A549 (cell line): ENCODE results near the gene ST6GALNAC1. TPM values are rescaled to one million over a fixed set of nuclear protein-coding genes. Genes with fewer than 3 reads are reported as not detected.
A peak's percentile ranks its signal among the peaks of the same experiment; 100 is the strongest.

ENCODE experiments used
- ATAC-seq, 2 experiments: fragments of 200-7000 bp in 1 of 2; fragments of >200 bp in 1 of 2; cut with Nextera tagmentation in 1 of 2; cut with Tn5 transposase in 1 of 2; 3 replicates each; pipeline versions ENCODE4 v1.8.0 to v1.9.1; 2018 to 2020; ENCODE audit warnings: mild to moderate bottlenecking in 1 of 2, moderate library complexity in 1 of 2
- CTCF ChIA-PET: fragments of 300-600 bp; sonication (Branson Sonifier 250); formaldehyde crosslinking; extraction: SDS; loops from one replicate; lab custom pipeline; 2021; ENCODE audit warnings: antibody characterized with exemption, inconsistent platforms; lab: Yijun Ruan, JAX
- POLR2A ChIA-PET: fragments of 350-600 bp; formaldehyde crosslinking; extraction: SDS; loops from one replicate; lab custom pipeline; 2021; ENCODE audit warnings: antibody characterized with exemption, inconsistent platforms; lab: Yijun Ruan, JAX
- DNase-seq, 2 experiments: peaks; one replicate each; pipeline versions ENCODE4 v3.0.0 to v3.0.0-alpha.2; 2011 to 2016; ENCODE audit warnings: low read depth in 1 of 2, low spot score in 1 of 2
- FAIRE-seq: peaks from 2 replicates; lab custom pipeline; 2011; peaks lifted over from hg19 to GRCh38; lab: Jason Lieb, UNC
- H3K27ac ChIP-seq, 2 experiments: fragments of >200 bp; sonication (Bioruptor Twin); formaldehyde crosslinking; 3 replicates each; pipeline ENCODE4 v1.5.1; 2016 to 2017
- H3K4me1 ChIP-seq: fragments of >200 bp; sonication (Bioruptor Twin); formaldehyde crosslinking; 3 replicates; pipeline ENCODE4 v1.6.1; 2016
- H3K4me2 ChIP-seq: fragments of >200 bp; sonication (Bioruptor Twin); formaldehyde crosslinking; 3 replicates; pipeline ENCODE4 v1.6.1; 2016
- H3K4me3 ChIP-seq: fragments of >200 bp; sonication (Bioruptor Twin); formaldehyde crosslinking; 3 replicates; pipeline ENCODE4 v1.5.1; 2016
- H3K9me3 ChIP-seq: fragments of >200 bp; sonication (Bioruptor Twin); formaldehyde crosslinking; 3 replicates; pipeline ENCODE4 v1.6.1; 2016
- BHLHE40 ChIP-seq: IDR thresholded peaks from 2 replicates; pipeline ENCODE4 v1.6.1; 2012; ENCODE audit warnings: low read depth, low read length, inconsistent platforms
- CHD2 ChIP-seq: fragments of 150-350 bp; IDR thresholded peaks from 2 replicates; pipeline ENCODE4 v1.6.1; 2014; ENCODE audit warnings: low read length; ENCODE audit not compliant: partially characterized antibody
- EHF ChIP-seq: fragments of 250-450 bp; sonication (Bioruptor Pico); IDR thresholded peaks from 2 replicates; pipeline ENCODE4 v1.5.0; 2020; ENCODE audit warnings: mild to moderate bottlenecking
- ESRRA ChIP-seq: fragments of 150-350 bp; IDR thresholded peaks from 2 replicates; pipeline ENCODE4 v1.6.1; 2014; ENCODE audit warnings: mild to moderate bottlenecking, low read length, borderline replicate concordance
- FOSB ChIP-seq: fragments of 250-450 bp; sonication (Bioruptor Pico); IDR thresholded peaks from 2 replicates; pipeline ENCODE4 v1.5.0; 2020; ENCODE audit warnings: mild to moderate bottlenecking, moderate library complexity
- GATA3 ChIP-seq: IDR thresholded peaks from 2 replicates; pipeline ENCODE4 v1.6.1; 2012; ENCODE audit warnings: borderline replicate concordance
- HEYL ChIP-seq: fragments of 250-450 bp; sonication (Bioruptor Pico); IDR thresholded peaks from 2 replicates; pipeline ENCODE4 v1.8.0; 2021; ENCODE audit warnings: mild to moderate bottlenecking, moderate library complexity
- HOXB13 ChIP-seq: fragments of 250-450 bp; sonication (Bioruptor Pico); IDR thresholded peaks from 2 replicates; pipeline ENCODE4 v1.5.0; 2020; ENCODE audit warnings: low read depth, mild to moderate bottlenecking, moderate library complexity
- JUN ChIP-seq, 2 experiments: fragments of >200 bp; sonication (Bioruptor Twin); formaldehyde crosslinking; IDR thresholded peaks; 2 replicates in 1 of 2; 3 replicates in 1 of 2; pipeline ENCODE4 v1.6.1; 2016 to 2017
- JUNB ChIP-seq: fragments of >200 bp; sonication (Bioruptor Twin); formaldehyde crosslinking; IDR thresholded peaks from 2 replicates; pipeline ENCODE4 v1.6.1; 2016
- MAFK ChIP-seq: fragments of 450-650 bp; IDR thresholded peaks from 2 replicates; pipeline ENCODE4 v1.6.1; 2014; ENCODE audit not compliant: partially characterized antibody
- MAZ ChIP-seq: fragments of 150-350 bp; IDR thresholded peaks from 2 replicates; pipeline ENCODE4 v1.6.1; 2014; ENCODE audit warnings: antibody characterized with exemption, low read depth, low read length, borderline replicate concordance
- NFE2L2 ChIP-seq: fragments of 150-350 bp; conservative IDR thresholded peaks from 2 replicates; pipeline ENCODE4 v1.6.1; 2014; ENCODE audit warnings: low read length
- NR3C1 ChIP-seq: fragments of >200 bp; sonication (Bioruptor Twin); formaldehyde crosslinking; IDR thresholded peaks from 3 replicates; pipeline ENCODE4 v1.6.1; 2017
- PHF8 ChIP-seq: fragments of 200-600 bp; sonication (generic); IDR thresholded peaks from 2 replicates; pipeline ENCODE4 v1.6.1; 2016; ENCODE audit warnings: low read depth, mild to moderate bottlenecking, antibody characterized with exemption, moderate library complexity, borderline replicate concordance
- POLR2A ChIP-seq: IDR thresholded peaks from 2 replicates; pipeline ENCODE4 v1.6.1; 2012; ENCODE audit warnings: mild to moderate bottlenecking, low read length
- RAD21 ChIP-seq, 2 experiments: fragments of >200 bp in 1 of 2; sonication (Bioruptor Twin) in 1 of 2; formaldehyde crosslinking in 1 of 2; IDR thresholded peaks in 1 of 2; conservative IDR thresholded peaks in 1 of 2; 2 replicates in 1 of 2; 3 replicates in 1 of 2; pipeline ENCODE4 v1.6.1; 2012 to 2018; ENCODE audit warnings: inconsistent platforms in 1 of 2
- SREBF2 ChIP-seq: fragments of 450-650 bp; IDR thresholded peaks from 2 replicates; pipeline ENCODE4 v1.6.1; 2014; ENCODE audit warnings: mild to moderate bottlenecking, moderate library complexity
- TFCP2L1 ChIP-seq: fragments of 250-450 bp; sonication (Bioruptor Pico); IDR thresholded peaks from 2 replicates; pipeline ENCODE4 v1.5.0; 2021; ENCODE audit warnings: mild to moderate bottlenecking
- ZFP36 ChIP-seq: fragments of 450-650 bp; IDR thresholded peaks from 2 replicates; pipeline ENCODE4 v1.6.1; 2014; ENCODE audit warnings: borderline replicate concordance; ENCODE audit not compliant: partially characterized antibody
- ZSCAN20 ChIP-seq: fragments of 250-450 bp; sonication (Bioruptor Pico); IDR thresholded peaks from 2 replicates; pipeline ENCODE4 v1.8.0; 2022; ENCODE audit warnings: mild to moderate bottlenecking, moderate library complexity
- WGBS: methylation state at CpG from one replicate; pipeline ENCODE4 v1.1.6; 2017; ENCODE audit errors: missing lambda C conversion rate; 5-methylcytosine and 5-hydroxymethylcytosine counted together
- polyA plus RNA-seq, 4 experiments: library from polyadenylated mRNA; depleted of rRNA in 3 of 4; stranded (reverse); fragments of >200 nt; fragmentation: RNase III in 1 of 4; extraction: RNeasy Plus Mini Kit Qiagen cat#74134 plus additional on column Dnase treatment in 1 of 4; gene quantifications; 2 replicates in 3 of 4; 3 replicates in 1 of 4; pipeline ENCODE4 v1.2.3, GENCODE V29; 2011 to 2017
- TF ChIP-seq, protein P1 (sequence below): fragments of 250-450 bp; sonication (Bioruptor Pico); IDR thresholded peaks from 2 replicates; pipeline ENCODE4 v1.5.0; 2020; ENCODE audit warnings: low read depth, mild to moderate bottlenecking, moderate library complexity
- TF ChIP-seq, protein P2 (sequence below): fragments of 450-650 bp; IDR thresholded peaks from 2 replicates; pipeline ENCODE4 v1.6.1; 2014; ENCODE audit warnings: antibody characterized with exemption
- TF ChIP-seq, protein P3 (sequence below): fragments of >200 bp; sonication (Bioruptor Twin); formaldehyde crosslinking; IDR thresholded peaks from 3 replicates; pipeline ENCODE4 v1.6.1; 2016
- TF ChIP-seq, protein P4 (sequence below): IDR thresholded peaks from 2 replicates; pipeline ENCODE4 v1.6.1; 2012; ENCODE audit warnings: low read depth, borderline replicate concordance
- TF ChIP-seq, protein P5 (sequence below): fragments of 250-450 bp; sonication (Bioruptor Pico); IDR thresholded peaks from 2 replicates; pipeline ENCODE4 v1.5.0; 2021; ENCODE audit warnings: mild to moderate bottlenecking, moderate library complexity, borderline replicate concordance

The ST6GALNAC1 gene
- polyA plus RNA-seq, 2 of the 4 experiments (the other 2 are of a cell fraction) = 0.27 to 0.72 TPM

DNA sequence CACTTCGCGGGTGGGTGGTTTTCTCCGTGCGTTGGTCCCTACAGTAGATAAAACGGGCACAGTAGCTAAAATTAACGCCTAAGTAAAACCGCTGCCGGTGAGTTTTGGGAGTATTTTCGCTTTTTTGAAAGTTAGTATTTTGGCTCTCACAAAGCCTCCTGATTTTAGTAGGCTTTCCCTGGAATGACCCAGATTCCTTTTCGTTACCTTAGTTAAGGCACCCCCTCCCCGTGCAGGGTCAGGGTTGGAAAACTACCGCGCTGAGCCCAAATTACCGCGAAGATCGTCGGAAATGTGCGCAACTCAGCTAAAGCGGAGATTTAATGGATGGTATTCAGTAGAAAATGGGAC, 28.3 kb upstream of the ST6GALNAC1 start:
- POLR2A ChIA-PET = interaction anchor here (0.6 to 1.6 kb wide), 16 partner anchors 9 to 407 kb away, joined by 3 to 14 read pairs (median 3); partner anchors contain the start of genes PRPSAP1, ST6GALNAC2 and UBALD2
- no peak for TF ChIP-seq ESRRA
- TF ChIP-seq, protein P1, sequence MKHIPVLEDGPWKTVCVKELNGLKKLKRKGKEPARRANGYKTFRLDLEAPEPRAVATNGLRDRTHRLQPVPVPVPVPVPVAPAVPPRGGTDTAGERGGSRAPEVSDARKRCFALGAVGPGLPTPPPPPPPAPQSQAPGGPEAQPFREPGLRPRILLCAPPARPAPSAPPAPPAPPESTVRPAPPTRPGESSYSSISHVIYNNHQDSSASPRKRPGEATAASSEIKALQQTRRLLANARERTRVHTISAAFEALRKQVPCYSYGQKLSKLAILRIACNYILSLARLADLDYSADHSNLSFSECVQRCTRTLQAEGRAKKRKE = no peak
- TF ChIP-seq EHF (CRISPR knock-in tag) = no peak
- TF ChIP-seq, protein P2, sequence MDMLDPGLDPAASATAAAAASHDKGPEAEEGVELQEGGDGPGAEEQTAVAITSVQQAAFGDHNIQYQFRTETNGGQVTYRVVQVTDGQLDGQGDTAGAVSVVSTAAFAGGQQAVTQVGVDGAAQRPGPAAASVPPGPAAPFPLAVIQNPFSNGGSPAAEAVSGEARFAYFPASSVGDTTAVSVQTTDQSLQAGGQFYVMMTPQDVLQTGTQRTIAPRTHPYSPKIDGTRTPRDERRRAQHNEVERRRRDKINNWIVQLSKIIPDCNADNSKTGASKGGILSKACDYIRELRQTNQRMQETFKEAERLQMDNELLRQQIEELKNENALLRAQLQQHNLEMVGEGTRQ = no peak
- TF ChIP-seq, protein P3, sequence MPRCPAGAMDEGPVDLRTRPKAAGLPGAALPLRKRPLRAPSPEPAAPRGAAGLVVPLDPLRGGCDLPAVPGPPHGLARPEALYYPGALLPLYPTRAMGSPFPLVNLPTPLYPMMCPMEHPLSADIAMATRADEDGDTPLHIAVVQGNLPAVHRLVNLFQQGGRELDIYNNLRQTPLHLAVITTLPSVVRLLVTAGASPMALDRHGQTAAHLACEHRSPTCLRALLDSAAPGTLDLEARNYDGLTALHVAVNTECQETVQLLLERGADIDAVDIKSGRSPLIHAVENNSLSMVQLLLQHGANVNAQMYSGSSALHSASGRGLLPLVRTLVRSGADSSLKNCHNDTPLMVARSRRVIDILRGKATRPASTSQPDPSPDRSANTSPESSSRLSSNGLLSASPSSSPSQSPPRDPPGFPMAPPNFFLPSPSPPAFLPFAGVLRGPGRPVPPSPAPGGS = peak; percentile 91
- no peak for TF ChIP-seq GATA3
- no peak for TF ChIP-seq JUNB
- no peak for TF ChIP-seq ZSCAN20 (CRISPR knock-in tag)
- peak; percentile 12; the same call in 1 of the 2 replicates for TF ChIP-seq POLR2A
- TF ChIP-seq, protein P4, sequence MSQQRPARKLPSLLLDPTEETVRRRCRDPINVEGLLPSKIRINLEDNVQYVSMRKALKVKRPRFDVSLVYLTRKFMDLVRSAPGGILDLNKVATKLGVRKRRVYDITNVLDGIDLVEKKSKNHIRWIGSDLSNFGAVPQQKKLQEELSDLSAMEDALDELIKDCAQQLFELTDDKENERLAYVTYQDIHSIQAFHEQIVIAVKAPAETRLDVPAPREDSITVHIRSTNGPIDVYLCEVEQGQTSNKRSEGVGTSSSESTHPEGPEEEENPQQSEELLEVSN = 0 out of 2 replicates have a peak, but pooled peaks have one; percentile 48
- TF ChIP-seq RAD21 (conservative IDR thresholded peaks at IDR 0.05 in 1 of 2, IDR thresholded peaks at IDR 0.05 in 1 of 2) = 0 out of 5 replicates have a peak, but pooled peaks of 1 of the 2 experiments have one; percentile 9
- TF ChIP-seq FOSB (CRISPR knock-in tag) = no peak
- no peak for TF ChIP-seq MAZ
- no peak for TF ChIP-seq BHLHE40
- no peak for TF ChIP-seq NFE2L2
- no peak for TF ChIP-seq MAFK
- peak; percentile 79 to 82; a peak in 4 of 5 replicates for TF ChIP-seq JUN (IDR thresholded peaks at IDR 0.05)
- no peak for TF ChIP-seq TFCP2L1 (CRISPR knock-in tag)
- peak; percentile 64; the same call in 1 of the 2 replicates for TF ChIP-seq PHF8
- TF ChIP-seq, all 56 proteins: peak for 6
- Histone ChIP-seq H3K4me1 (peaks cover 15% of the 10 kb centered on the region), H3K27ac (peak overlapping the region; percentile 77 to 90), H3K4me2 (peak overlapping the region; percentile 79), H3K4me3 (peak overlapping the region; percentile 54), H3K9me3 (no peaks in the 10 kb centered on the region)
- no peak for DNase-seq
- ATAC-seq = peak; percentile 16 to 28
- WGBS = under 1% methylated on average over 19 of the region's 19 CpGs
- CTCF ChIA-PET = interaction anchor here (1.1 to 14.0 kb wide), 5 partner anchors 11 to 150 kb away, joined by 3 to 123 read pairs (median 11); no protein-coding TSS in a partner anchor
- FAIRE-seq = no peak

DNA sequence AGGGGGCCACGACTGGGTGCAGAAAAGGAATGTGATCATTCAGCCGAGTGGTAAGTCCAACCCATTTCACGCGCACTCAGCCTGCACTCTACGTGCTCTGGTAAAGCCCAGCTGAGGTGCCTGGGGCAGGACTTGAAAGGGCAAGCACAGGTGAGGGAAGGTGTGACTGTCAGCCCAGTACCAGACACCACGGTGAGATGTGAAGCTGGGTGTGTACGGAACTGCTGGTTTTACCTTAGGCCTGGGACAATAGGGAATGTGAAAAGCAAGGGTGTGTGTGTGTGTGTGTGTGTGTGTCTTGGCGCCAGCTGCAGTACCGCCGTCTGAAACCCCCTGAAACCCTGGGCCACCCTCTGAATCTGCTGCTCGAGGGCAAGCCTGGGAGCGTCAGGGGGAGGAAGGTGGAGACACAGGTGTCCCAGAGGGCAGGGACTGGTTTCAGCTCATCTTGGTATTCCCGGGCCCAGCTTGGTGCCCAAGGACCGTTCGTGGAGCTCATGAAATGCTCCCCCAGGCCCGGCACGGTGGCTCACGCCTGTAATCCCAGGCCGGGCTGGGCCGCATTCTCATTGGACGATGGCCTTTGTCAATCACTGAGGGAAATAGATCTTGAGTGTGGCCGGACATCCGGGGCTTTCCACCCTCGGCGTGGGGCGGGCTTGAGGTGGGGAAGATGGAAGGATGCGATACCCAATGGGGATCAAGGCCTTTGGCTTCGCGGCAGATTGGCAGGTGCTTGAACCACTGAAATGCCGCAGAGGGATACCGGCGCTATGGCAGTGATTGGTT, 27.8 kb upstream of the ST6GALNAC1 start:
- peak; percentile 100 for DNase-seq
- POLR2A ChIA-PET = interaction anchor here (0.6 to 1.6 kb wide), 18 partner anchors 8 to 407 kb away, joined by 3 to 14 read pairs (median 3); partner anchors contain the start of genes MXRA7, PRPSAP1, ST6GALNAC2 and UBALD2
- peaks cover 15% of the 10 kb centered on the region for H3K4me1 ChIP-seq
- TF ChIP-seq JUN (IDR thresholded peaks at IDR 0.05) = peak; percentile 30 to 49; a peak in 3 of 5 replicates
- no peak for TF ChIP-seq NR3C1
- 0 out of 2 replicates have a peak, but pooled peaks have one; percentile 45 for TF ChIP-seq MAZ
- TF ChIP-seq HEYL (CRISPR knock-in tag) = no peak
- peak; percentile 66 for TF ChIP-seq POLR2A
- TF ChIP-seq, protein P3 = peak; percentile 44; the same call in 2 of the 3 replicates
- TF ChIP-seq, protein P5, sequence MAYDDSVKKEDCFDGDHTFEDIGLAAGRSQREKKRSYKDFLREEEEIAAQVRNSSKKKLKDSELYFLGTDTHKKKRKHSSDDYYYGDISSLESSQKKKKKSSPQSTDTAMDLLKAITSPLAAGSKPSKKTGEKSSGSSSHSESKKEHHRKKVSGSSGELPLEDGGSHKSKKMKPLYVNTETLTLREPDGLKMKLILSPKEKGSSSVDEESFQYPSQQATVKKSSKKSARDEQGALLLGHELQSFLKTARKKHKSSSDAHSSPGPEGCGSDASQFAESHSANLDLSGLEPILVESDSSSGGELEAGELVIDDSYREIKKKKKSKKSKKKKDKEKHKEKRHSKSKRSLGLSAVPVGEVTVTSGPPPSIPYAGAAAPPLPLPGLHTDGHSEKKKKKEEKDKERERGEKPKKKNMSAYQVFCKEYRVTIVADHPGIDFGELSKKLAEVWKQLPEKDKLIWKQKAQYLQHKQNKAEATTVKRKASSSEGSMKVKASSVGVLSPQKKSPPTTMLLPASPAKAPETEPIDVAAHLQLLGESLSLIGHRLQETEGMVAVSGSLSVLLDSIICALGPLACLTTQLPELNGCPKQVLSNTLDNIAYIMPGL (CRISPR knock-in tag) = no peak
- no peak for TF ChIP-seq ZFP36
- peak; percentile 72 for TF ChIP-seq CHD2
- TF ChIP-seq SREBF2 = no peak
- no peak for TF ChIP-seq HOXB13 (CRISPR knock-in tag)
- TF ChIP-seq GATA3 = no peak

More for the DNA sequence above, 27.8 kb upstream of the ST6GALNAC1 start:
- peak; percentile 95 for FAIRE-seq
- 18% methylated on average over 32 of the region's 32 CpGs for WGBS
- Histone ChIP-seq H3K4me2 (peak overlapping the region; percentile 83), H3K9me3 (no peaks in the 10 kb centered on the region), H3K4me3 (peak overlapping the region; percentile 54), H3K27ac (peak overlapping the region; percentile 85 to 91)
- CTCF ChIA-PET = interaction anchor here (1.0 to 14.0 kb wide), 9 partner anchors 8 to 385 kb away, joined by 3 to 123 read pairs (median 4); no protein-coding TSS in a partner anchor
- ATAC-seq = peak; percentile 97 to 99
